HFFc6 (cell line): Measurements from ENCODE around the gene PPFIBP1. TPM values are rescaled to one million over a fixed set of nuclear protein-coding genes. Genes with fewer than 3 reads are reported as not detected.

Experiments used
- DNase-seq: peaks from one replicate; pipeline ENCODE4 v3.0.0-alpha.2; 2018
- H3K27ac Mint-ChIP-seq: 2 replicates; pipeline ENCODE4 v1.8.0; 2020; ENCODE audit warnings: mild to moderate bottlenecking, mixed read lengths
- H3K27me3 Mint-ChIP-seq: 2 replicates; pipeline ENCODE4 v1.8.0; 2021; ENCODE audit warnings: mild to moderate bottlenecking, moderate library complexity, mixed read lengths; ENCODE audit not compliant: insufficient read depth
- H3K36me3 Mint-ChIP-seq: 2 replicates; pipeline ENCODE4 v1.8.0; 2021; ENCODE audit warnings: low read depth, mixed read lengths
- H3K4me1 Mint-ChIP-seq: 2 replicates; pipeline ENCODE4 v1.8.0; 2020; ENCODE audit warnings: low read depth, mixed read lengths
- H3K4me3 Mint-ChIP-seq: 2 replicates; pipeline ENCODE4 v1.8.0; 2020; ENCODE audit warnings: mild to moderate bottlenecking, moderate library complexity, mixed read lengths
- H3K9me3 Mint-ChIP-seq: 2 replicates; pipeline ENCODE4 v1.8.0; 2020; ENCODE audit warnings: mild to moderate bottlenecking, mixed read lengths
- total RNA-seq, 6 experiments: library from RNA; stranded (reverse); fragmentation: NEBNext Ultra II Directional; extraction: Animal tissue kit (Norgen Biotek cat#: 25700); gene quantifications; 2 replicates in 1 of 6; 3 replicates in 5 of 6; pipeline ENCODE4 v1.2.3, GENCODE V29; 2021
- TF ChIP-seq, protein P1 (sequence below): fragments of 200-600 bp; sonication (generic); IDR thresholded peaks from 2 replicates; pipeline ENCODE4 v1.5.0; 2021; ENCODE audit warnings: antibody characterized with exemption, mild to moderate bottlenecking

PPFIBP1 gene
- total RNA-seq, 6 experiments from 2014 or later: 79.1 to 104 (median 92.0) TPM

DNA sequence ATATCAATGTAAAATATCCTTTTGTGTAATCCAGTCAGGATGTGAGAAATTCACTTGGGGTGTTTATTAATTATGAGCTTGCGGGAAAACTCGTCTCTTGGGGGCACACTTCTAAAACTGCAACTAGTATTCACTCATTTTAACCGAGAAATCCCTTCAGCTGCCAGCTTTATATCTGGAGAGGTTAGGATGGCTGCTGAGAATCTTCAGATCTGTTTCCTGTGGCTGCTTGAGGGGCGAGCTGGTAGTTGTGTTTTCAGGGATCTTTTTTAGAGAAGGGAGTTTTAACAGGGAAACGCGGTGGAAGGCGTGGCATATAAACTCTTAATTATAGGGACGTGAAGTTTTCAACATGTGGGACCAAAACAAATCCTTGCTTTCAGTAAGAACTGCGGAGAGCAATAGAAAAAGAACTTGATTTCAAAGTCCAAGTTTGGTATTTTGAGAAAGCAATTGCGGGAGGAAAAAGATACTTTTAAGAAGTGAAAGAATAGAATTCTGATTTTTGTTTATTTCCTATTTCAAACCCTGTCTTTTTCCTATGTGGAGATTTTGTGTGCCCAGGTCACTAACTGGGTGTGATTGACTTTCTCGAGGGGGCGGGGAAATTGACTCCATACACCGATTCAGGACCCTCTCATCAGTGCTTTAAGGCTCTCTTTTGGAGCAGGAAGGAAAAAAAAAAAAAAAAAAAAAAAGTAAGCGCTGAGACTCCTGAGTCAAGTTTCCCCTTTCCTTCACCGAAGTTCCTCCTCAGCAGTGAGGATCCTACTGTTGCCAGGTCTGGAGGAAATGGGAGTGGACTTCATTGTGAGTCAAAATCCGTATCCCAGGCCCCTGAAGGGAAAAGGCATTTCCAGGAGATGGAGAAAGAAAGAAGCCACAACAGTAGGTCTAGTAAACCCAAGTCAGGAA lies 1.1 kb downstream of the PPFIBP1 start:
- peaks cover 70% of the 10 kb centered on the region for H3K4me1 Mint-ChIP-seq
- H3K27ac Mint-ChIP-seq: peak overlapping the region; percentile 85
- TF ChIP-seq, protein P1, sequence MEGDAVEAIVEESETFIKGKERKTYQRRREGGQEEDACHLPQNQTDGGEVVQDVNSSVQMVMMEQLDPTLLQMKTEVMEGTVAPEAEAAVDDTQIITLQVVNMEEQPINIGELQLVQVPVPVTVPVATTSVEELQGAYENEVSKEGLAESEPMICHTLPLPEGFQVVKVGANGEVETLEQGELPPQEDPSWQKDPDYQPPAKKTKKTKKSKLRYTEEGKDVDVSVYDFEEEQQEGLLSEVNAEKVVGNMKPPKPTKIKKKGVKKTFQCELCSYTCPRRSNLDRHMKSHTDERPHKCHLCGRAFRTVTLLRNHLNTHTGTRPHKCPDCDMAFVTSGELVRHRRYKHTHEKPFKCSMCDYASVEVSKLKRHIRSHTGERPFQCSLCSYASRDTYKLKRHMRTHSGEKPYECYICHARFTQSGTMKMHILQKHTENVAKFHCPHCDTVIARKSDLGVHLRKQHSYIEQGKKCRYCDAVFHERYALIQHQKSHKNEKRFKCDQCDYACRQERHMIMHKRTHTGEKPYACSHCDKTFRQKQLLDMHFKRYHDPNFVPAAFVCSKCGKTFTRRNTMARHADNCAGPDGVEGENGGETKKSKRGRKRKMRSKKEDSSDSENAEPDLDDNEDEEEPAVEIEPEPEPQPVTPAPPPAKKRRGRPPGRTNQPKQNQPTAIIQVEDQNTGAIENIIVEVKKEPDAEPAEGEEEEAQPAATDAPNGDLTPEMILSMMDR: peak; percentile 50
- H3K9me3 Mint-ChIP-seq: no peaks in the 10 kb centered on the region
- no peaks in the 10 kb centered on the region; the same call in 1 of the 2 replicates for H3K27me3 Mint-ChIP-seq
- peak; percentile 59 for DNase-seq
- peak overlapping the region; percentile 94 for H3K4me3 Mint-ChIP-seq
- H3K36me3 Mint-ChIP-seq: peaks cover 22% of the 10 kb centered on the region

DNA sequence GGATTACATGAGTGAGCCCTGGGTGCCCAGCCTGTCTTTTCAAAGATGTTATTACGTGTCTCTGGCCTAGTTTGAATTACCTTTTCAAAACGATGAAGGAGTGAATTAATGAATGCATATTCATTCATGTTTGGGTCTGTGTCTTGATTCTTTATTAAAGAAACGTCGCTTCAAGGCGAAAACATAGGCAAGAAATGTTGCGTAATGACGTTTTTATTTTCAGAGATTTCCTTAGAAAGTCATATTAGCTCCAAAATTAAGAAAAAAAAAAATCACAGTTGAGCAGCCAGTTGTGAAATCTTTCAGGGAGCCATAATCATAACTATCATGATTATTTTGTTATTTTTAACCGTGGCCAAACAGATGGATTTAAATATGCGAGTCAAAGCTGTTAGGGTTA lies 3.5 kb downstream of the PPFIBP1 start:
- no peak for DNase-seq
- H3K27ac Mint-ChIP-seq: no peak overlapping the region
- TF ChIP-seq, protein P1: no peak
- H3K9me3 Mint-ChIP-seq: no peaks in the 10 kb centered on the region
- H3K36me3 Mint-ChIP-seq: peaks cover 22% of the 10 kb centered on the region
- no peaks in the 10 kb centered on the region for H3K27me3 Mint-ChIP-seq
- peaks cover 55% of the 10 kb centered on the region for H3K4me1 Mint-ChIP-seq
- no peak overlapping the region for H3K4me3 Mint-ChIP-seq

DNA sequence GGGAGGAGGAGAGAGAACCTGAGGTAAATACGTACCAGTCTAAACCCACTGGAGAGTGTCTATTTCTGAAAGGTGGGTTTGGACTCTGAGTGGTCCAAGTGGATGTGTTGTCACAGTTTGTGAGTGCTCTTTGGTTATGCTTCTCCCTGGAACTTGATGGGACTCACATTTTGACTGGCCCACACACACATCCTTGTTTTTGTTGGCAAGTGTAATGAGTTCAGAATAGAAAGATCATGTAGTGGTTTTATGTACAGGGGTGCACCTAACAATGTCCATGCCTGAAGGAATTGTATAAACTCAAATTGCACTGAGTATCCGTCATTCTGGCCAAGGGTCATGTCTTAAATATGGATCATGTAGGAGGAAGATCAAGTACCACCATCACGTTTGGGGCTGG lies 4.8 kb downstream of the PPFIBP1 start:
- Mint-ChIP-seq H3K27me3 (no peaks in the 10 kb centered on the region), H3K36me3 (peaks cover 24% of the 10 kb centered on the region), H3K27ac (no peak overlapping the region), H3K4me1 (peaks cover 47% of the 10 kb centered on the region), H3K4me3 (no peak overlapping the region), H3K9me3 (no peaks in the 10 kb centered on the region)
- TF ChIP-seq, protein P1: no peak
- DNase-seq: no peak

DNA sequence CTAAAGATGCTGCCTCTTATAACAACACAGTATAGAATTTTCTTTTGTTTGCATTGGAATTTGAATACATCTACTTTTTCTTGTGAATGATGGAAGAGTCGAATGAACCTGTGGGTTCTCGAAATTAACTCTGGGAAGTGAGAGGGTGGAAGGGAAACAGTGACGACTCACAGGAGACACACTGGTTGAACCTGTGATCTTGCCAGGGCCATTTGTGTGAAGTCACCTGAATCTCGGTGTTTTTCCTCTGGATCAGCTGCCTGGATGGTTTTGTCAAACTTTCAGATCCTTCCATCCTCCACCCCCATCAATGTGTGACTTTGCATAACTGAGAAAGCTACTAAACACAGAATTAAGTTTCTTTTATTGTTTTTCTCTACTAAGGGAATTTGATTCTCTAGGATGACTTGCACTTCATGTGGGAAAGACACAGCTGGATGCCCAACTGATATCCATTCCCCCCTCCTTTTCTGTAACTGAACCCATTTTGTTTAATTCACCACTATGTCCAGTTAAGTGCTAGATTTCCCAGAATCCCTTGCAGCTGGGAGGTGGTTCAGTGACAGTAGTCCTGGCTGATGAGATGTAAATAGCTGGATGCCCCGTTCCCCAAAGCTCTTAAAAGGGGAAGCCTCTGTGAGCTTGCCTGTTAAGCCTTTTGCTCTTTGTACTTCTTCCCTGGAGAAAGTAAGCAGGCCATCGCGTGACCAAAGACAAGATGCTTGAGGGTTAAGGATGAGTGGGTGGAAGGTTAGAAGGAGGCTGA lies 6.3 kb downstream of the PPFIBP1 start:
- Mint-ChIP-seq H3K27me3 (no peaks in the 10 kb centered on the region), H3K4me1 (peaks cover 59% of the 10 kb centered on the region), H3K9me3 (no peaks in the 10 kb centered on the region), H3K4me3 (no peak overlapping the region), H3K36me3 (peaks cover 32% of the 10 kb centered on the region), H3K27ac (no peak overlapping the region)
- TF ChIP-seq, protein P1: no peak
- DNase-seq: no peak

DNA sequence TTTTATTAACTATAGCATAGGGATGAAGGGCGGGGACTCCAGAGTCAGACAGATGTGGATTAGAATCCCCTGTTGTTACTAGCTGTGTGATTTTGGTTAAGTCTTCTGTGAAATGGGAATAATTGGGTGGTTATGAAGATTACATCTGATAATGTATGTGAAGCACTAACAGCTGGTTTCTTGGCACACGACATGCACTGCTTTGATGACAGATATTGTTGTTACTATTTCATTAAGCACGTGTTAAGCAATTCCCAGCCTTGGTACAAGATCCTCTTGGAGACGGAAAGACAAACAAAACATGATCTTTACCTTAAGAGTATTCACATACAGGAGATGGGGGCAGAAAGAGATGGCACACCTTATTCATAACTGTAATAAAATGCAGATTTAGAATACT lies 7.9 kb downstream of the PPFIBP1 start:
- TF ChIP-seq, protein P1: no peak
- H3K27me3 Mint-ChIP-seq: no peaks in the 10 kb centered on the region
- no peak overlapping the region for H3K27ac Mint-ChIP-seq
- H3K36me3 Mint-ChIP-seq: peaks cover 38% of the 10 kb centered on the region
- no peak overlapping the region for H3K4me3 Mint-ChIP-seq
- peaks cover 47% of the 10 kb centered on the region for H3K4me1 Mint-ChIP-seq
- H3K9me3 Mint-ChIP-seq: no peaks in the 10 kb centered on the region
- DNase-seq: no peak
